GM06990 (cell line): ENCODE measurements around the gene C8B.

Experiments
- DNase-seq: peaks from one replicate; pipeline ENCODE4 v3.0.0-alpha.2; 2011; ENCODE audit not compliant: insufficient read length; ENCODE audit errors: extremely low read depth
- H3K27me3 ChIP-seq: replicated peaks from 2 replicates; pipeline ENCODE4 v1.6.0; 2011; ENCODE audit warnings: low read length; ENCODE audit not compliant: control insufficient read depth, insufficient read depth
- H3K36me3 ChIP-seq: 2 replicates; pipeline ENCODE4 v1.5.1; 2011; ENCODE audit warnings: low read length; ENCODE audit not compliant: control insufficient read depth, insufficient read depth
- H3K4me3 ChIP-seq: replicated peaks from 2 replicates; pipeline ENCODE4 v1.5.1; 2011; ENCODE audit warnings: low read depth, mild to moderate bottlenecking, control low read depth, low read length
- TF ChIP-seq, protein P1 (sequence below): IDR thresholded peaks from 2 replicates; pipeline ENCODE4 v1.5.1; 2011; ENCODE audit warnings: low read length, control low read depth, mild to moderate bottlenecking, inconsistent platforms; ENCODE audit not compliant: insufficient read depth, poor library complexity, severe bottlenecking

Gene C8B

DNA sequence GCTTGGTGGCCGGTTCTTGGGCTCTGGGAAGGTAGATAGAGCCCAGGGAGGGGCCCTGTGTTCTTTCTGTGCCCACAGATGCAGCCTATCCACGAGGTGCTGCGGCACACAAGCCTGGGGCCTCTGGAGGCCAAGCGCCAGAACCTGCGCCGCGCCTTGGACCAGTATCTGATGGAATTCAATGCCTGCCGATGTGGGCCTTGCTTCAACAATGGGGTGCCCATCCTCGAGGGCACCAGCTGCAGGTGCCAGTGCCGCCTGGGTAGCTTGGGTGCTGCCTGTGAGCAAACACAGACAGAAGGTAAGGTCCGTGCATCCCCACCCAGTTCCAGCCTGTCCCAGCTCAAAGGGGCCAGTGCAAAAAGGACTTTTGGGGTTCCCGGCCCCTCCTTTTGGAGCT, 53.5 kb downstream of the C8B start:
- Histone ChIP-seq H3K27me3 (no peaks in the 10 kb centered on the region), H3K4me3 (no peak overlapping the region), H3K36me3 (no peaks in the 10 kb centered on the region)
- TF ChIP-seq, protein P1, sequence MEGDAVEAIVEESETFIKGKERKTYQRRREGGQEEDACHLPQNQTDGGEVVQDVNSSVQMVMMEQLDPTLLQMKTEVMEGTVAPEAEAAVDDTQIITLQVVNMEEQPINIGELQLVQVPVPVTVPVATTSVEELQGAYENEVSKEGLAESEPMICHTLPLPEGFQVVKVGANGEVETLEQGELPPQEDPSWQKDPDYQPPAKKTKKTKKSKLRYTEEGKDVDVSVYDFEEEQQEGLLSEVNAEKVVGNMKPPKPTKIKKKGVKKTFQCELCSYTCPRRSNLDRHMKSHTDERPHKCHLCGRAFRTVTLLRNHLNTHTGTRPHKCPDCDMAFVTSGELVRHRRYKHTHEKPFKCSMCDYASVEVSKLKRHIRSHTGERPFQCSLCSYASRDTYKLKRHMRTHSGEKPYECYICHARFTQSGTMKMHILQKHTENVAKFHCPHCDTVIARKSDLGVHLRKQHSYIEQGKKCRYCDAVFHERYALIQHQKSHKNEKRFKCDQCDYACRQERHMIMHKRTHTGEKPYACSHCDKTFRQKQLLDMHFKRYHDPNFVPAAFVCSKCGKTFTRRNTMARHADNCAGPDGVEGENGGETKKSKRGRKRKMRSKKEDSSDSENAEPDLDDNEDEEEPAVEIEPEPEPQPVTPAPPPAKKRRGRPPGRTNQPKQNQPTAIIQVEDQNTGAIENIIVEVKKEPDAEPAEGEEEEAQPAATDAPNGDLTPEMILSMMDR = no peak
- no peak for DNase-seq

DNA sequence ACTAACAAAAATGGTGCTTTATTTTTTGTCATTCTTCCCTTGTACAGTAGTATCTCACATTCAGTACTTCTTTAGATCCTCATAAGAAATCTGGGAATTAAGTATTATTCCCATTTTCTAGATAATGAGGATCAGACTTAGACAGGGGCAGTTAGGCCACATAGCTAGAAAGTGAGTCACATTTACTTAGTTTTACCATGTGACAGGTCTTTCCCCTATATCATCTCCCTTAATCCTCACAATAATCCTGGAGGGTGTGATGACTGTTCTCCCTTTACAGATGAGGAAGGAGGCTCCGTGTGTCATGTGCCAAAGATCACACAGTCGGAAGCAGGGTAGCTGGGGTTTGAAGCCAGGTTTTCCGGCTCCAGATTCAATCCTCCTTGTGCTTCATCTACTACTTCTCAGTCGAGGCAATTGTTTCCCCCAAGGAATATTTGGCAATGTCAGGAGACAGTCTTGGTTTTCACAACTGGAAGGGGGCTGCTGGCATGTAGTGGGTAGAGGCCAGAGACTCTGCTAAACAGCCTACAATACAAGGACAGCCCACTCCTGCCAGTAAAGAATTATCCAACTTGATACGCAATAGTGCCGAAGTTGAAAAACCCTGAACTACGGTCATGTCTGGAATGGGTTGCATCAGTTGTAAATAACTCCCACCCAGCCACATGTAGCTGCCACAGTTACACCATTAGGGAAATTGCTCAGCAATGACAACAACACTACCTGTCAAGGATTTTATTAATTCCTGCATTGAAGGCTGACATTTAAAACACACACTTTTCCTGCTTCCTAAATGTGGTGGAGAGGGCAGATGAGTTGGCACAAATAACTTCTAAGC, 54.5 kb downstream of the C8B start:
- TF ChIP-seq, protein P1 = no peak
- DNase-seq = no peak
- Histone ChIP-seq H3K27me3 (no peaks in the 10 kb centered on the region), H3K36me3 (no peaks in the 10 kb centered on the region), H3K4me3 (no peak overlapping the region)

DNA sequence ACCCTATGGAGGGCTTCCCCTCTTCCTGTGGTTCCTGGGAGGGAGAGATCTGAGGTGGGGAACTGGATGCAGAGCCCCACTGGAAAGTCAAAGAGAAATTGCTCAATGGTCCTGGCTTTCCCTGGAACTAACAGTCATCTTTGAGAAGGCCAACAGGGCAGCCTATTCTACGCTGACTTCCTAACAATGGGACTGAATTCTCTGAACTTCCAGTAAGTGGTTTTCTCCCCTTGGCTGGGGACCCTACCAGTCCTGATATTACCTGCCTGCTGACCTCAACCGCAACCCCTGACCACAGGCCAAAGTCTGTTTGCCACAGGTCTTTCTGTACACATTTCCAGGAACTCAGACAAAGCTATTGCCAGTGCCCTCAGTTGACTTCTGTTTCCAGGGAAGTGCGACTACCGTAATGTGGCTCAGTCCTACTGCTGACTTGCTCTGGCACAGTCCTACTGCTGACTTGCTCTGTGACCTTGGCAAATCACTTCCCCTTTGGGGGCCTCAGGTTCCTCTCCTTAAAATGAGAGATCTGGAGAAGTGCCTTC, 55.3 kb downstream of the C8B start:
- no peak overlapping the region for H3K4me3 ChIP-seq
- TF ChIP-seq, protein P1 = no peak

DNA sequence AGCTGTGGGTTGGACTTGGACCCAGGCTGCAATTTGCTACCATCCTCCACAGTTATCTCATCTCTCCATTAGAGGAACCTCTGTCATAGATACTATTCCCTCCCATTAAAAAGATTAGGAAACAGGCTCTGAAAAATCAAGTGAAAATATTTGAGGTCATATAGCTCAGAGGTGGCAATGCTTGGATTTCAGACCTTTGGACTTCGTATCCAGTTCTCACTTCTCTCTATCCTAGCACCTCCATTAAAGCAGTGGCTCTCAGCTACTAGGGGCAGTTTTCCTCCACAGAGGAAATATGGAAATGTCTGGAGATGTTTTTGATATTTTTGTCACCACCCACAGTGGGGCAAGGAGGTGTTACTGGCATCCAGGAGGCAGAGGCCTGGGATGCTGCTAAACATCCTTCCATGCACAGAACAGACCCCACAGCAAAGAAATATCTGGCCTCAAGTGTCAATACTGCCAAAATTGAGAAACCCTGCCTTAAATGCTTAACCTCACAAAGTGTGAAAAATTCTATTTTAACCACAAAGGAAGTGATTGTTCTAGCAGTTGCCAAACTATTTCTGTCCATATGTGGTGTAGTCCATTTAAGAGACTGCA, 57.1 kb downstream of the C8B start:
- TF ChIP-seq, protein P1 = no peak
- no peaks in the 10 kb centered on the region for H3K27me3 ChIP-seq
- no peak overlapping the region for H3K4me3 ChIP-seq
- no peak for DNase-seq
- no peaks in the 10 kb centered on the region for H3K36me3 ChIP-seq

More for the DNA sequence above, 55.3 kb downstream of the C8B start:
- Histone ChIP-seq H3K27me3 (no peaks in the 10 kb centered on the region), H3K36me3 (no peaks in the 10 kb centered on the region)
- DNase-seq = no peak

DNA sequence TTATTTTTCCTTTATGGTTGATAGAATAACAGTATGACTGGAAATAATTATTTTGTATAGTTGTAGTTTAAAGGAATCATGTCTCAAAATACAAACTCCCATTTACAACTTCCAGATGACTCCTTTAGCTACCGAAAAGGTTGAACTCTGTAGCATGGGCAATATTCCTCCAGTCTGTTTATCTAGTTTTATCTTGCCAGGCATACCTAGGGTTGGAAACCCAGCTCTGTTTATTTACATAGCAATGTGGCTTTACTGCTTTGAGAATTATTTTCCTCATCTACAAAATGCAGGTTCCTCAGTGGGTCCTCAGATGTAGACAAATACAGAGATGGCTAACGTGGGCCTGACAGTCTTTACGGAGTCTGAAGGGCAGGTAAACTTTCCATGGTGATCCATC, 60.1 kb downstream of the C8B start:
- Histone ChIP-seq H3K4me3 (no peak overlapping the region), H3K27me3 (no peaks in the 10 kb centered on the region), H3K36me3 (no peaks in the 10 kb centered on the region)
- no peak for DNase-seq
- TF ChIP-seq, protein P1 = no peak
